Thoracic aorta (tissue), 2 donors: ENCODE results near the gene OR10A3. TPM values are rescaled to one million over a fixed set of nuclear protein-coding genes. Genes with fewer than 3 reads are reported as not detected.

Source experiments
- ATAC-seq: fragments of 150-250 bp; one replicate; pipeline ENCODE4 v1.8.0; 2017; ENCODE audit warnings: low read depth; ENCODE audit not compliant: insufficient number of reproducible peaks, low FRiP score
- DNase-seq: peaks from one replicate; pipeline ENCODE4 v3.0.0-alpha.2; 2020; ENCODE audit warnings: low spot score
- H3K27ac ChIP-seq, 2 donors: fragments of 200-600 bp; sonication (generic); 1 replicate in 1 of 2; 2 replicates in 1 of 2; pipeline ENCODE4 v1.5.1; 2016; ENCODE audit warnings: mild to moderate bottlenecking in 2 of 2, moderate library complexity in 2 of 2
- H3K27me3 ChIP-seq: fragments of 200-600 bp; sonication (generic); replicated peaks from 2 replicates; pipeline ENCODE4 v1.6.0; 2016; ENCODE audit warnings: mild to moderate bottlenecking; ENCODE audit not compliant: insufficient read depth
- H3K36me3 ChIP-seq: fragments of 200-600 bp; sonication (generic); one replicate; pipeline ENCODE4 v1.5.1; 2016
- H3K4me1 ChIP-seq, 2 donors: fragments of 200-600 bp; sonication (generic); 1 replicate in 1 of 2; 2 replicates in 1 of 2; pipeline versions ENCODE4 v1.5.1 to v1.6.0; 2016; ENCODE audit warnings: low read depth in 2 of 2, mild to moderate bottlenecking in 1 of 2; ENCODE audit not compliant: control insufficient read depth in 1 of 2
- H3K4me3 ChIP-seq: fragments of 200-600 bp; sonication (generic); 2 replicates; pipeline ENCODE4 v1.5.1; 2016; ENCODE audit warnings: mild to moderate bottlenecking
- H3K9me3 ChIP-seq: fragments of 200-600 bp; sonication (generic); 2 replicates; pipeline ENCODE4 v1.5.1; 2016
- total RNA-seq, 2 donors: library from RNA; depleted of rRNA; stranded (reverse); fragments of >200 nt; gene quantifications; one replicate each; pipeline versions ENCODE4 v1.1.0 to v1.2.3, GENCODE V29; 2016
- TF ChIP-seq, protein P1 (sequence below): fragments of 200-600 bp; sonication (generic); IDR thresholded peaks from one replicate; pipeline ENCODE4 v1.5.1; 2019; ENCODE audit warnings: antibody characterized with exemption

The OR10A3 gene
- total RNA-seq, 2 donors from 2014 or later: not detected

GRCh38 chr11:7941146-7941545, 362 bp downstream of the OR10A3 start:
- no peaks in the 10 kb centered on the region for H3K4me1 ChIP-seq
- no peaks in the 10 kb centered on the region for H3K27me3 ChIP-seq
- ATAC-seq: no peak
- TF ChIP-seq, protein P1, sequence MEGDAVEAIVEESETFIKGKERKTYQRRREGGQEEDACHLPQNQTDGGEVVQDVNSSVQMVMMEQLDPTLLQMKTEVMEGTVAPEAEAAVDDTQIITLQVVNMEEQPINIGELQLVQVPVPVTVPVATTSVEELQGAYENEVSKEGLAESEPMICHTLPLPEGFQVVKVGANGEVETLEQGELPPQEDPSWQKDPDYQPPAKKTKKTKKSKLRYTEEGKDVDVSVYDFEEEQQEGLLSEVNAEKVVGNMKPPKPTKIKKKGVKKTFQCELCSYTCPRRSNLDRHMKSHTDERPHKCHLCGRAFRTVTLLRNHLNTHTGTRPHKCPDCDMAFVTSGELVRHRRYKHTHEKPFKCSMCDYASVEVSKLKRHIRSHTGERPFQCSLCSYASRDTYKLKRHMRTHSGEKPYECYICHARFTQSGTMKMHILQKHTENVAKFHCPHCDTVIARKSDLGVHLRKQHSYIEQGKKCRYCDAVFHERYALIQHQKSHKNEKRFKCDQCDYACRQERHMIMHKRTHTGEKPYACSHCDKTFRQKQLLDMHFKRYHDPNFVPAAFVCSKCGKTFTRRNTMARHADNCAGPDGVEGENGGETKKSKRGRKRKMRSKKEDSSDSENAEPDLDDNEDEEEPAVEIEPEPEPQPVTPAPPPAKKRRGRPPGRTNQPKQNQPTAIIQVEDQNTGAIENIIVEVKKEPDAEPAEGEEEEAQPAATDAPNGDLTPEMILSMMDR: no peak
- no peak overlapping the region for H3K27ac ChIP-seq
- H3K4me3 ChIP-seq: no peak overlapping the region
- peaks cover 14% of the 10 kb centered on the region for H3K9me3 ChIP-seq
- DNase-seq: no peak
- no peaks in the 10 kb centered on the region for H3K36me3 ChIP-seq

GRCh38 chr11:7936615-7937014, 4.9 kb downstream of the OR10A3 start:
- no peak for ATAC-seq
- DNase-seq: no peak
- no peak overlapping the region for H3K4me3 ChIP-seq
- H3K9me3 ChIP-seq: no peaks in the 10 kb centered on the region
- no peak overlapping the region for H3K27ac ChIP-seq
- H3K27me3 ChIP-seq: no peaks in the 10 kb centered on the region
- TF ChIP-seq, protein P1: no peak
- H3K36me3 ChIP-seq: no peaks in the 10 kb centered on the region
- H3K4me1 ChIP-seq: no peaks in the 10 kb centered on the region

GRCh38 chr11:7931168-7931567, 10.3 kb downstream of the OR10A3 start, which contains the start of gene OR10A6:
TSS of gene OR10A6 (minus strand) at chr11:7931268. CDS start at chr11:7928662, 2,606 bp downstream.
- TF ChIP-seq, protein P1: no peak
- Histone ChIP-seq H3K27me3 (no peaks in the 10 kb centered on the region), H3K4me1 (no peaks in the 10 kb centered on the region), H3K36me3 (no peaks in the 10 kb centered on the region), H3K27ac (no peak within 1 kb of the TSS), H3K4me3 (no peak within 1 kb of the TSS), H3K9me3 (no peaks in the 10 kb centered on the region)
- DNase-seq (no peak), ATAC-seq (no peak)

GRCh38 chr11:7927635-7928034, 13.9 kb downstream of the OR10A3 start:
- ATAC-seq (no peak), DNase-seq (no peak)
- H3K4me1 ChIP-seq: no peaks in the 10 kb centered on the region
- H3K36me3 ChIP-seq: no peaks in the 10 kb centered on the region
- no peaks in the 10 kb centered on the region for H3K9me3 ChIP-seq
- no peak overlapping the region for H3K4me3 ChIP-seq
- no peaks in the 10 kb centered on the region for H3K27me3 ChIP-seq
- no peak overlapping the region for H3K27ac ChIP-seq
- TF ChIP-seq, protein P1: no peak

DNA sequence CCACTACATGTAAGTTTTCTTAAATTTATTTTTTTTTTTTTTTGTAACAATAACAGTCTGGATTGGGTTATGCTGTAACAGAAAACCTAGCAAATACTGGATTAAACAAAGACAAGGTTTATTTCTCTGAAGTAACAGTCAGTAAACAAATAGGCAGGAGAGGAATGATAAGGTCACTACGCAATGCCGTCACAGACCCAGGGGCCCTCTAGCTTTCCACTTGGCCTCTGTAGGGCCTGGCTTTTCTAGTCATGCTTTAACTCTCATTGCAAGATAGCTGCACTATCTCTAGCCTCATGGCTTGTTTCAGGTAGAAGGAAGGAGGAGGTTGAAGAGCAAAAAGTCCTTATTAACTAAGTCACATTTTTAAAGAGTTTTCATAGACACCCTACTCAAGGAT, 17.0 kb downstream of the OR10A3 start:
- DNase-seq (no peak), ATAC-seq (no peak)
- no peaks in the 10 kb centered on the region for H3K27me3 ChIP-seq
- TF ChIP-seq, protein P1: no peak
- no peaks in the 10 kb centered on the region for H3K4me1 ChIP-seq
- no peak overlapping the region for H3K4me3 ChIP-seq
- no peaks in the 10 kb centered on the region for H3K36me3 ChIP-seq
- H3K9me3 ChIP-seq: no peaks in the 10 kb centered on the region
- no peak overlapping the region for H3K27ac ChIP-seq
